Hepatocyte (in vitro differentiated cells): ENCODE results near the gene FBXL13. TPM values are rescaled to one million over a fixed set of nuclear protein-coding genes. Genes with fewer than 3 reads are reported as not detected.

ENCODE experiments used
- DNase-seq: peaks from one replicate; pipeline ENCODE4 v3.0.0-alpha.2; 2016; ENCODE audit warnings: low spot score
- H2AFZ ChIP-seq: fragments of 200-600 bp; sonication (generic); 2 replicates; pipeline ENCODE4 v1.6.0; 2016; ENCODE audit warnings: antibody characterized with exemption, mild to moderate bottlenecking
- H3K27ac ChIP-seq: fragments of 200-600 bp; sonication (generic); 2 replicates; pipeline ENCODE4 v1.5.1; 2016; ENCODE audit warnings: mild to moderate bottlenecking
- H3K27me3 ChIP-seq: fragments of 200-600 bp; sonication (generic); 2 replicates; pipeline ENCODE4 v1.6.1; 2016
- H3K36me3 ChIP-seq: fragments of 200-600 bp; sonication (generic); replicated peaks from 2 replicates; pipeline ENCODE4 v1.5.1; 2016; ENCODE audit warnings: low read depth; ENCODE audit not compliant: insufficient read depth
- H3K4me1 ChIP-seq: fragments of 200-600 bp; sonication (generic); 2 replicates; pipeline ENCODE4 v1.5.1; 2016; ENCODE audit warnings: mild to moderate bottlenecking, moderate library complexity; ENCODE audit not compliant: insufficient read depth
- H3K4me2 ChIP-seq: fragments of 200-600 bp; sonication (generic); 2 replicates; pipeline ENCODE4 v1.6.0; 2016
- H3K4me3 ChIP-seq: fragments of 200-600 bp; sonication (generic); 2 replicates; pipeline ENCODE4 v1.5.1; 2016; ENCODE audit warnings: mild to moderate bottlenecking
- H3K79me2 ChIP-seq: fragments of 200-600 bp; sonication (generic); 2 replicates; pipeline ENCODE4 v1.6.0; 2017; ENCODE audit warnings: mild to moderate bottlenecking
- H3K9me2 ChIP-seq: fragments of 200-600 bp; sonication (generic); replicated peaks from 2 replicates; pipeline ENCODE4 v1.6.0; 2017; ENCODE audit warnings: mild to moderate bottlenecking; ENCODE audit not compliant: insufficient read depth
- H3K9me3 ChIP-seq: fragments of 200-600 bp; sonication (generic); 2 replicates; pipeline ENCODE4 v1.5.1; 2016; ENCODE audit warnings: low read depth, mild to moderate bottlenecking
- H4K20me1 ChIP-seq: fragments of 200-600 bp; sonication (generic); 2 replicates; pipeline ENCODE4 v1.6.0; 2016; ENCODE audit warnings: mild to moderate bottlenecking; ENCODE audit not compliant: insufficient read depth, poor library complexity, severe bottlenecking
- EZH2 ChIP-seq: fragments of 200-600 bp; sonication (generic); IDR thresholded peaks from 2 replicates; pipeline ENCODE4 v1.6.1; 2016; ENCODE audit warnings: antibody characterized with exemption, mild to moderate bottlenecking, borderline replicate concordance
- EZH2phosphoT487 ChIP-seq: fragments of 200-600 bp; sonication (generic); IDR thresholded peaks from one replicate; pipeline ENCODE4 v1.6.1; 2018; ENCODE audit warnings: antibody characterized with exemption, mild to moderate bottlenecking, low read depth, moderate library complexity; ENCODE audit not compliant: unreplicated experiment, severe bottlenecking
- WGBS: methylation state at CpG from one replicate; pipeline ENCODE4 v1.1.6; 2016; ENCODE audit warnings: low lambda C conversion rate; ENCODE audit errors: missing lambda C conversion rate; 5-methylcytosine and 5-hydroxymethylcytosine counted together
- polyA plus RNA-seq: library from polyadenylated mRNA; unstranded; fragments of >200 nt; fragmentation: Nextera tagmentation; extraction: Ambion mirVana; gene quantifications from 2 replicates; pipeline ENCODE4 v1.2.1, GENCODE V29; 2016
- total RNA-seq: library from RNA; depleted of rRNA; stranded (reverse); fragments of >200 nt; gene quantifications from 2 replicates; pipeline ENCODE4 v1.2.3, GENCODE V29; 2014
- TF ChIP-seq, protein P1 (sequence below): fragments of 200-600 bp; sonication (generic); IDR thresholded peaks from 2 replicates; pipeline ENCODE4 v1.5.1; 2016; ENCODE audit warnings: antibody characterized with exemption, mild to moderate bottlenecking; ENCODE audit not compliant: poor library complexity

FBXL13 gene
- total and polyA plus RNA-seq, 2 experiments from 2014 or later: 0.30 to 1.8 TPM

DNA sequence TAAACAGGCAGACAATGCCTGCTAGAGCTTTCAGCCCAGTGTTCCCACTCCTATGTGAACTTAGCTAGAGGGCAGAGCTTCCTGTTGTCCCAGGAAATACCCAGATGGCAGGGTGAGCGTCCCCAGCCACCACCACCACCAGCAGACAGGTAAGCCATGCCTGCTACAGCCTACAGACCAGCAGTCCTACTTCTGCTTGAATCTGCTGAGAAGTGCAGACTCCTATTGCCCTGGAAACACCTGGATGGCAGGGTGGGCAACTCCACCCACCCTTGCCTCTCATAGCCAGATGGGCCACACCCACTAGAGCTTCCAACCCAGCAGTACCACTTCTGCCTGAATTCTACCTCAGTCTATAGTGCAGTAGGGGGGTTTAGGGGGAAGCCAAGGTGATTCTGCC lies 64.4 kb downstream of the FBXL13 start:
- H3K4me1 ChIP-seq: no peaks in the 10 kb centered on the region
- no peaks in the 10 kb centered on the region for H4K20me1 ChIP-seq
- no peak overlapping the region for H3K27ac ChIP-seq
- no peak overlapping the region for H3K4me2 ChIP-seq
- H3K4me3 ChIP-seq: no peak overlapping the region
- 94% methylated on average over 1 of the region's 1 CpG for WGBS
- H3K79me2 ChIP-seq: no peaks in the 10 kb centered on the region
- H3K9me2 ChIP-seq: no peaks in the 10 kb centered on the region
- no peak for DNase-seq
- H3K9me3 ChIP-seq: no peaks in the 10 kb centered on the region
- no peaks in the 10 kb centered on the region for H3K36me3 ChIP-seq
- TF ChIP-seq EZH2phosphoT487 (no peak), EZH2 (no peak)
- TF ChIP-seq, protein P1, sequence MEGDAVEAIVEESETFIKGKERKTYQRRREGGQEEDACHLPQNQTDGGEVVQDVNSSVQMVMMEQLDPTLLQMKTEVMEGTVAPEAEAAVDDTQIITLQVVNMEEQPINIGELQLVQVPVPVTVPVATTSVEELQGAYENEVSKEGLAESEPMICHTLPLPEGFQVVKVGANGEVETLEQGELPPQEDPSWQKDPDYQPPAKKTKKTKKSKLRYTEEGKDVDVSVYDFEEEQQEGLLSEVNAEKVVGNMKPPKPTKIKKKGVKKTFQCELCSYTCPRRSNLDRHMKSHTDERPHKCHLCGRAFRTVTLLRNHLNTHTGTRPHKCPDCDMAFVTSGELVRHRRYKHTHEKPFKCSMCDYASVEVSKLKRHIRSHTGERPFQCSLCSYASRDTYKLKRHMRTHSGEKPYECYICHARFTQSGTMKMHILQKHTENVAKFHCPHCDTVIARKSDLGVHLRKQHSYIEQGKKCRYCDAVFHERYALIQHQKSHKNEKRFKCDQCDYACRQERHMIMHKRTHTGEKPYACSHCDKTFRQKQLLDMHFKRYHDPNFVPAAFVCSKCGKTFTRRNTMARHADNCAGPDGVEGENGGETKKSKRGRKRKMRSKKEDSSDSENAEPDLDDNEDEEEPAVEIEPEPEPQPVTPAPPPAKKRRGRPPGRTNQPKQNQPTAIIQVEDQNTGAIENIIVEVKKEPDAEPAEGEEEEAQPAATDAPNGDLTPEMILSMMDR: no peak
- no peak overlapping the region for H2AFZ ChIP-seq
- no peaks in the 10 kb centered on the region for H3K27me3 ChIP-seq

DNA sequence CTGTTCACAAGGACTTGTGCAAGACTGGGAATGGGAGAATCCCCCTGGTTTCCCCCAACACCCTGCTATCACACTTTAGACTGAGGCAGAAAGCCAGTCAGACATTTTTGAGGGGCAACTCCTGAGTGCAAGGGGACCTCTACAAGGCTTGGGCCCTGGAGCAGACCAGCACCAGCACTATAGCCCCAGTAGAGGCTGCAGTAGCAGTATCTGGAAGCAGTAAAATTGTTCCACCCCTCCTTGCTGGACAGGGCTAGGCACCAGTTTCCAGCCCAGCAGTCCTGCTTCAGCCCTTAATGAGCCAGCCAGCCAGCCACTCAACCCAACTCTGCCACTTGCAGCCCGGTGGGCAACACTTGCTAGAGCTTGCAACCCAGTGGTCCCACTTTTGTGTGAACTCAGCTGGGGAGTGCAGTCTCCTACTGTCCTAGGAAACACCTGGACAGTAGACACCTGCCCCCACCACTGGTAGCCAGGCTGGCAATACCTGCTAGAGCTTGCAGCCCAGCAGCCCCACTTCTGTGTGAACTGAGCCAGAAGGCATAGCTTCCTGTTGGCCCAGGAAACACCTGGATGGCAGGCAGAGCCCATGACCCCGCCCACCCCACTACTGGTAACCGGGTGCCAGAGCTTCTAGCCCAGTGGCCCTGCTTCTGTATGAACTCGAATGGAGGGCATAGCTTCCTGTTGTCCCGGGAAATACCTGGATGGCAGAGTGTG lies 65.0 kb downstream of the FBXL13 start:
- no peaks in the 10 kb centered on the region for H3K9me3 ChIP-seq
- no peak overlapping the region for H3K4me3 ChIP-seq
- H3K36me3 ChIP-seq: no peaks in the 10 kb centered on the region
- H3K9me2 ChIP-seq: no peaks in the 10 kb centered on the region
- no peak overlapping the region for H3K4me2 ChIP-seq
- H3K27ac ChIP-seq: no peak overlapping the region
- no peak for DNase-seq
- TF ChIP-seq, protein P1: no peak
- TF ChIP-seq EZH2phosphoT487 (no peak), EZH2 (no peak)
- H4K20me1 ChIP-seq: no peaks in the 10 kb centered on the region
- no peak overlapping the region for H2AFZ ChIP-seq
- 98% methylated on average over 5 of the region's 5 CpGs for WGBS
- H3K4me1 ChIP-seq: no peaks in the 10 kb centered on the region
- no peaks in the 10 kb centered on the region for H3K79me2 ChIP-seq
- no peaks in the 10 kb centered on the region for H3K27me3 ChIP-seq

DNA sequence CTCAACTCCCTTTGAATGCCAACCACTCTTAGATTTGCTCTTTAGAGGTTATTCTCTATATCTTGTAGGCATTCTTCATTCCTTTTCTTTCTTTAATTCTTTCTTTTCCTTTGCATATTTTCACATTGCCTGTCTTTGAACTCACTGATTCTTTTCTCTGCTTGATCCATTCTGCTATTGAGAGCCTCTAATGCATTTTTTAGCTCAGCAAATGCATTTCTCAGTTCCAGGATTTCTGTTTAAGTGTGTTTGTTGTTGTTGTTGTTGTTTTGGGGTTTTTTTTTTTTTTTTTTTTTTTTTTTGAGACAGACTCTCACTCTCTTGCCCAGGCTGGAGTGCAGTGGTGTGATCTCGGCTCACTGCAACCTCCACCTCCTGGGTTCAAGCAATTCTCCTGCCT lies 71.6 kb downstream of the FBXL13 start:
- no peak overlapping the region for H3K4me2 ChIP-seq
- H4K20me1 ChIP-seq: no peaks in the 10 kb centered on the region
- H3K4me1 ChIP-seq: no peaks in the 10 kb centered on the region
- no peak overlapping the region for H3K4me3 ChIP-seq
- DNase-seq: no peak
- H3K9me3 ChIP-seq: no peaks in the 10 kb centered on the region
- TF ChIP-seq EZH2phosphoT487 (no peak), EZH2 (no peak)
- TF ChIP-seq, protein P1: no peak
- H3K27ac ChIP-seq: no peak overlapping the region
- H2AFZ ChIP-seq: no peak overlapping the region
- 89% methylated on average over 1 of the region's 1 CpG for WGBS
- no peaks in the 10 kb centered on the region for H3K36me3 ChIP-seq
- no peaks in the 10 kb centered on the region for H3K79me2 ChIP-seq
- no peaks in the 10 kb centered on the region for H3K27me3 ChIP-seq
- no peaks in the 10 kb centered on the region for H3K9me2 ChIP-seq
